Parathyroid adenoma (tissue), 2 donors: ENCODE measurements around the gene OPRL1.

ENCODE experiments used
- H2AFZ ChIP-seq: fragments of 300-600 bp; sonication (generic); one replicate; pipeline ENCODE4 v1.7.0; 2017; ENCODE audit warnings: antibody characterized with exemption, mild to moderate bottlenecking
- H3K27ac ChIP-seq: fragments of 300-600 bp; sonication (generic); one replicate; pipeline ENCODE4 v1.7.0; 2017
- H3K27me3 ChIP-seq: fragments of 300-600 bp; sonication (generic); one replicate; pipeline ENCODE4 v1.7.0; 2017; ENCODE audit warnings: low read length; ENCODE audit not compliant: control insufficient read depth, insufficient read depth
- H3K36me3 ChIP-seq: fragments of 300-600 bp; sonication (generic); one replicate; pipeline ENCODE4 v1.7.0; 2017; ENCODE audit warnings: low read length; ENCODE audit not compliant: control insufficient read depth, insufficient read depth
- H3K4me1 ChIP-seq: fragments of 300-600 bp; sonication (generic); one replicate; pipeline ENCODE4 v1.7.0; 2017; ENCODE audit warnings: control low read depth
- H3K4me2 ChIP-seq: fragments of 300-600 bp; sonication (generic); one replicate; pipeline ENCODE4 v1.7.0; 2017; ENCODE audit warnings: low read length
- H3K4me3 ChIP-seq: fragments of 300-600 bp; sonication (generic); one replicate; pipeline ENCODE4 v1.7.0; 2017; ENCODE audit warnings: low read depth, low read length
- H3K79me2 ChIP-seq: fragments of 300-600 bp; sonication (generic); one replicate; pipeline ENCODE4 v1.7.0; 2017; ENCODE audit warnings: control low read depth
- H3K9ac ChIP-seq: fragments of 300-600 bp; sonication (generic); one replicate; pipeline ENCODE4 v1.7.0; 2017; ENCODE audit warnings: mild to moderate bottlenecking
- H3K9me3 ChIP-seq: fragments of 300-600 bp; sonication (generic); one replicate; pipeline ENCODE4 v1.7.0; 2017; ENCODE audit warnings: low read length; ENCODE audit not compliant: control insufficient read depth
- TF ChIP-seq, protein P1 (sequence below): fragments of 300-600 bp; sonication (generic); IDR thresholded peaks from one replicate; pipeline ENCODE4 v1.7.0; 2017; ENCODE audit warnings: antibody characterized with exemption, mild to moderate bottlenecking
- donor health status: primary hyperparathyroidism.

The OPRL1 gene

DNA sequence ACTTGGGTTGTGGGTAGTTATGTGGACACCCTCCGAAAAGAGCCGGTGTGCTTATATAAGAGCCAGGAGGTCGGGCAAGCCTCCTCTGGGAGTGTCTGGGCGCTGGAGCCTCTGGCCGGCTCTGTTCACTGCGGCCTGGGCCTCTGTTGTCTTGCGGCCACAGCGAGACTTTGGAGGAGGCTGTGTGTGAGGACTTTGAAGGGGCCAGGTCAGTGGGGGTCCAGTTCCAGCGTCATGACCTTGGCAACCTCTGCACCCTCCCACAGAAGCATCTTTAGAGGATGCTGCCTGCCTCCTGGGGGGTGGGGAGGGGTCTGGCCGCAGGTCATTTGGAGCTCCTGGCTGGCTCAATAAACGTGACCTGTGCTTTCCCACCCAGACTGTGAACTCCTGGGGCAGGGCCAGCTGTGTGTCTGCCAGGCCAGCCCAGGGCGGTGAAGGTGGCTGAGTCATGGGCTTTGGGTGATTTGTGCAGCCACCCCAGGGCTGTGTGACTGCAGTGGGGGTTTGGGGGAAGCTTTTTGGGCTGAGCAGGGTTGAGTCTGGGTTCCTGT, 15.7 kb upstream of the OPRL1 start:
- H3K9me3 ChIP-seq = no peaks in the 10 kb centered on the region
- H3K27ac ChIP-seq = peak overlapping the region; percentile 68
- peak overlapping the region; percentile 79 for H2AFZ ChIP-seq
- H3K4me3 ChIP-seq = peak overlapping the region; percentile 71
- no peaks in the 10 kb centered on the region for H3K36me3 ChIP-seq
- H3K4me1 ChIP-seq = peaks cover 20% of the 10 kb centered on the region
- no peak overlapping the region for H3K9ac ChIP-seq
- H3K27me3 ChIP-seq = no peaks in the 10 kb centered on the region
- H3K79me2 ChIP-seq = peaks cover 5% of the 10 kb centered on the region
- H3K4me2 ChIP-seq = peak overlapping the region; percentile 98
- TF ChIP-seq, protein P1, sequence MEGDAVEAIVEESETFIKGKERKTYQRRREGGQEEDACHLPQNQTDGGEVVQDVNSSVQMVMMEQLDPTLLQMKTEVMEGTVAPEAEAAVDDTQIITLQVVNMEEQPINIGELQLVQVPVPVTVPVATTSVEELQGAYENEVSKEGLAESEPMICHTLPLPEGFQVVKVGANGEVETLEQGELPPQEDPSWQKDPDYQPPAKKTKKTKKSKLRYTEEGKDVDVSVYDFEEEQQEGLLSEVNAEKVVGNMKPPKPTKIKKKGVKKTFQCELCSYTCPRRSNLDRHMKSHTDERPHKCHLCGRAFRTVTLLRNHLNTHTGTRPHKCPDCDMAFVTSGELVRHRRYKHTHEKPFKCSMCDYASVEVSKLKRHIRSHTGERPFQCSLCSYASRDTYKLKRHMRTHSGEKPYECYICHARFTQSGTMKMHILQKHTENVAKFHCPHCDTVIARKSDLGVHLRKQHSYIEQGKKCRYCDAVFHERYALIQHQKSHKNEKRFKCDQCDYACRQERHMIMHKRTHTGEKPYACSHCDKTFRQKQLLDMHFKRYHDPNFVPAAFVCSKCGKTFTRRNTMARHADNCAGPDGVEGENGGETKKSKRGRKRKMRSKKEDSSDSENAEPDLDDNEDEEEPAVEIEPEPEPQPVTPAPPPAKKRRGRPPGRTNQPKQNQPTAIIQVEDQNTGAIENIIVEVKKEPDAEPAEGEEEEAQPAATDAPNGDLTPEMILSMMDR = no peak

DNA sequence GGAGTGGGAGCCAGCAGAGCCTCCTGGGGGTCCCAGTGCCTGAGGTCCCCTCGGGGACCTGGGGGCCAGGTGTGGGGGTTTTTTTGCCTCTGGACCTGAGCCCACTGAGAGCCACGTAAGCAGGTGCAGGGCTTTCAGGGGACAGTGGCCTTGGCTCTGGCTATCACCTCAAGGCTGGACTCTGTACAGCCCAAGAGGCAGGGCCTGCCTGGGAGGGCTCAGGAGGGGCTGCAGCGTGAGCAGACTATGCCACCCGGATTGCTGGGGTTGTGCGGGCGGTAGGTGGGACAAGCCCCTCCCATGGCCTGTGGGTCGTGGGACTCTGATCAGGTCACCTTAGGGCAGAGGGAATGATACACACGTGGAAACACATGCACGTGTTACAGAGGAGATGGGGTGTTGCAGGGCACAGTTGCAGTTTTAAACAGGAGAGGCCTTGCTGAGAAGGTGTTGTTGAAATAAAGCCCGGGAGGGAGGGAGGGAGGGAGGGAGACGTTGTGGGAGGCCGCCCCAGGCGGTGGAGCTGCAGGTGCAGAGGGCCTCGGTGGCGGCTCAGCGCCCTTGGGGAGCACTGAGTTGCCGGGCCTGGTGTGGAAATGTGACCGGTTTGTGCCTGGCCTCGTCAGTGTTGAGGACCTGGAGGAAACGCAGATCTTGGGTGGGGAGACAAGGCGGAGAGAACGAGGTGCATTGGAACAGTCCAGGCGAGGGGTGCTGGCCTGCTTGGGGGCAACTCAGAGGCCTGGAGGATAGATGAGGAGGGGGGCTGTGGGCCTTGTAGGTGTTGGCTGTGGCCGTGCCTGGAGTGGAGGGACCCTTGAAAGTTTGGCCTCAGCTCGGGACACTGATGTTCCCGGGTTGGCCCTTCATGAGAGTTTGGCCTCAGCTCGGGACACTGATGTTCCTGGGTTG, 14.6 kb upstream of the OPRL1 start:
- Histone ChIP-seq H3K27ac (no peak overlapping the region), H3K9ac (no peak overlapping the region), H2AFZ (no peak overlapping the region), H3K9me3 (no peaks in the 10 kb centered on the region), H3K4me3 (no peak overlapping the region), H3K79me2 (peaks cover 5% of the 10 kb centered on the region), H3K4me1 (peaks cover 20% of the 10 kb centered on the region), H3K4me2 (no peak overlapping the region), H3K36me3 (no peaks in the 10 kb centered on the region), H3K27me3 (no peaks in the 10 kb centered on the region)
- TF ChIP-seq, protein P1 = no peak

DNA sequence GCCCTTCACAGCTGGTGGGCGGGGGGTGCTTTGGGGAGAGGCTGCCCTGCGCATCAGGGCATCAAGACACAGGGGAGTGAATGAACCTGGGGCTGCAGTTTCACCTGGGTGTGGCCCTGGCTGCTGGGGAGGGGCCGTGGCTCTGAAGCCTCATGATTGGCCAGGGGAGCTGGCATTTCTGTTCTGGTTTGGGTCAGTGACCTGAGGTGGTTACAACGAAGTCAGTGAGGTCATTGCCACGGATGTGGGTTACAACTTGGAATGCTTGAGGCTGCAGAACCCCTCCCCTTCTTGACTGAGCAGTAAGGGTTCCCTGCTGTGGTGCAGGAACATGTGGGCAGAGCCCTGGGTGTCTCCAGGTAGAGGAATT, 13.9 kb upstream of the OPRL1 start:
- TF ChIP-seq, protein P1 = no peak
- H3K4me3 ChIP-seq = no peak overlapping the region
- no peak overlapping the region for H3K27ac ChIP-seq
- H3K79me2 ChIP-seq = peaks cover 5% of the 10 kb centered on the region
- no peaks in the 10 kb centered on the region for H3K27me3 ChIP-seq
- H3K9ac ChIP-seq = no peak overlapping the region
- H3K4me2 ChIP-seq = no peak overlapping the region
- no peak overlapping the region for H2AFZ ChIP-seq
- peaks cover 20% of the 10 kb centered on the region for H3K4me1 ChIP-seq
- no peaks in the 10 kb centered on the region for H3K36me3 ChIP-seq
- H3K9me3 ChIP-seq = no peaks in the 10 kb centered on the region

DNA sequence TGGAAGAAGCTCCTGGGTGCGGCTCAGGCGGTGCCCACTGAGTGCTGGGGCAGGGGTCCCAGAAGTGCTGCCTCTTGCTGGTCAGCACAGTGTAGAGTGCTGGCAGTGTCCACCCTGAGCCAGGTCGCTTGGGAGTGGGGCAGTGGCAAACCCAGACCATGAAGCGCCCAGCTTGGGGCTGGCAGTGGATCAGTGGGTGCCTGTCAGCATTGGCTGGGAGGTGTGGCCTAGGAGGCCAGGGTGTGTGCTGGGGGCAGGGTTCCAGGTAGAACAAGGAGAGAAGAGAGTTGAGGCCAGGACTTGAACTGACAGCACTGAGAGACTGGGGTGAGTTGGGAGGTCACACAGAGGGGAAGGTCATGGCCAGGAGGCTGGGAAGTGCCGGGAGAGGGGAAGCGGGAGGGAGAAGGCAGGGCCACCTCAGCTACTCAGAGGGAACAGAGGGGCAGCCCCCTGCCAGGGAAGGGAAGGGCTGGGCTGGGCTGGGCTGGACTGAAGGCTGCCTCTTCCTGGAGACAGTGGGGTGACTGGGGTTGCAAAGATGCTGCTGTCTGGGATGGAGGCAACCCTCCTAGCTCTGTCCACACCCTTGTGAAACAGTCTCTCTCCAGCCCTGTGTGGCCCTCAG, 12.8 kb upstream of the OPRL1 start:
- Histone ChIP-seq H3K27me3 (no peaks in the 10 kb centered on the region), H3K36me3 (no peaks in the 10 kb centered on the region), H3K79me2 (peaks cover 5% of the 10 kb centered on the region), H2AFZ (no peak overlapping the region), H3K9me3 (no peaks in the 10 kb centered on the region), H3K4me1 (peaks cover 18% of the 10 kb centered on the region), H3K9ac (no peak overlapping the region), H3K4me2 (no peak overlapping the region), H3K4me3 (no peak overlapping the region), H3K27ac (no peak overlapping the region)
- TF ChIP-seq, protein P1 = no peak
